Measurements from ENCODE around the gene ALMS1.
"Not testable (repeated sequence)": the region's sequence is repeated elsewhere in the genome, so short reads cannot be mapped to it uniquely, and the experiment has no call there.

Gene ALMS1

GRCh38 chr2:73611193-73611592 lies 225.6 kb downstream of the ALMS1 start:
- no peak for DNase-seq (ENCODE audit: low read depth in 2 of 2, low spot score in 1 of 2)

GRCh38 chr2:73611867-73612266 lies 226.2 kb downstream of the ALMS1 start:
- DNase-seq (ENCODE audit: low read depth in 2 of 2, low spot score in 1 of 2) = no peak

GRCh38 chr2:73614105-73614504 lies 228.5 kb downstream of the ALMS1 start:
- no peak for DNase-seq (ENCODE audit: low read depth in 2 of 2, low spot score in 1 of 2)

GRCh38 chr2:73614997-73615396 lies 229.4 kb downstream of the ALMS1 start:
- no peak for DNase-seq (ENCODE audit: low read depth in 2 of 2, low spot score in 1 of 2)

GRCh38 chr2:73619925-73620324 lies 234.3 kb downstream of the ALMS1 start:
- not testable (repeated sequence) for DNase-seq (ENCODE audit: low read depth in 2 of 2, low spot score in 1 of 2)

GRCh38 chr2:73624036-73624435 lies 238.4 kb downstream of the ALMS1 start:
- not testable (repeated sequence) for DNase-seq (ENCODE audit: low read depth in 2 of 2, low spot score in 1 of 2)

GRCh38 chr2:73624625-73625024 lies 239.0 kb downstream of the ALMS1 start:
- not testable (repeated sequence) for DNase-seq (ENCODE audit: low read depth in 2 of 2, low spot score in 1 of 2)

- not testable (repeated sequence) for DNase-seq (ENCODE audit: low read depth in 2 of 2, low spot score in 1 of 2)
Observed at GRCh38 chr2:73626237-73626636, 240.6 kb downstream of the ALMS1 start.

GRCh38 chr2:73628493-73628892 lies 242.9 kb downstream of the ALMS1 start:
- DNase-seq (ENCODE audit: low read depth in 2 of 2, low spot score in 1 of 2) = not testable (repeated sequence)

- DNase-seq (ENCODE audit: low read depth in 2 of 2, low spot score in 1 of 2) = not testable (repeated sequence)
Observed at GRCh38 chr2:73630662-73631266, 245.1 kb downstream of the ALMS1 start.

- DNase-seq (ENCODE audit: low read depth in 2 of 2, low spot score in 1 of 2) = not testable (repeated sequence)
Observed at GRCh38 chr2:73636977-73637376, 251.3 kb downstream of the ALMS1 start.

- DNase-seq (ENCODE audit: low read depth in 2 of 2, low spot score in 1 of 2) = no peak
Observed at GRCh38 chr2:73638429-73638828, 252.8 kb downstream of the ALMS1 start.

- DNase-seq (ENCODE audit: low read depth in 2 of 2, low spot score in 1 of 2) = no peak
Observed at GRCh38 chr2:73640511-73640911, 254.9 kb downstream of the ALMS1 start.

GRCh38 chr2:73640946-73641766 lies 255.5 kb downstream of the ALMS1 start:
- no peak for DNase-seq (ENCODE audit: low read depth in 2 of 2, low spot score in 1 of 2)

GRCh38 chr2:73641767-73642062 lies 256.1 kb downstream of the ALMS1 start:
- no peak for DNase-seq (ENCODE audit: low read depth in 2 of 2, low spot score in 1 of 2)

- no peak for DNase-seq (ENCODE audit: low read depth in 2 of 2, low spot score in 1 of 2)
Observed at GRCh38 chr2:73642338-73643018, 256.8 kb downstream of the ALMS1 start, which contains the start of gene NAT8. Gene NAT8 (minus strand): TSS chr2:73642422. CDS start chr2:73641628, 794 bp downstream.

- DNase-seq (ENCODE audit: low read depth in 2 of 2, low spot score in 1 of 2) = not testable (repeated sequence)
Observed at GRCh38 chr2:73647690-73648089, 262.1 kb downstream of the ALMS1 start.

- no peak for DNase-seq (ENCODE audit: low read depth in 2 of 2, low spot score in 1 of 2)
Observed at GRCh38 chr2:73651591-73652230, 266.1 kb downstream of the ALMS1 start.

GRCh38 chr2:73652348-73652747 lies 266.7 kb downstream of the ALMS1 start:
- DNase-seq (ENCODE audit: low read depth in 2 of 2, low spot score in 1 of 2) = no peak

GRCh38 chr2:73654175-73654574 lies 268.5 kb downstream of the ALMS1 start:
- no peak for DNase-seq (ENCODE audit: low read depth in 2 of 2, low spot score in 1 of 2)

Measured in stimulated activated CD8-positive, alpha-beta memory T cell treated with anti-CD3 and anti-CD28 coated beads, Interleukin-4, amount 100 ng/mL, for 4 hours (primary cell).